ENCODE results near the gene ZNF653. TPM values are rescaled to one million over a fixed set of nuclear protein-coding genes. Genes with fewer than 3 reads are reported as not detected.

ZNF653 gene
- total RNA-seq = 17.4 and 19.6 TPM in 2 replicates

GRCh38 chr19:11505504-11506100, at the start of gene ZNF653:
TSS of gene ZNF653 (minus strand) at chr19:11505839. CDS start at chr19:11505786, 53 bp downstream.
- intact Hi-C loops (cut with micrococcal nuclease) = loop anchor here (1.0 to 2.0 kb wide), 6 partner anchors 23 to 124 kb away; partner anchors contain the start of genes ECSIT, ELOF1, ODAD3 and PRKCSH

- intact Hi-C loops (cut with micrococcal nuclease) = no loop called here
These were observed 49.6 kb upstream of the ZNF653 start for GRCh38 chr19:11555246-11555645.

GRCh38 chr19:11554160-11554559, 48.5 kb upstream of the ZNF653 start:
- intact Hi-C loops (cut with micrococcal nuclease) = no loop called here

GRCh38 chr19:11552666-11553372, 47.2 kb upstream of the ZNF653 start:
- intact Hi-C loops (cut with micrococcal nuclease) = no loop called here

GRCh38 chr19:11551603-11552235, 46.1 kb upstream of the ZNF653 start:
- intact Hi-C loops (cut with micrococcal nuclease) = no loop called here

- intact Hi-C loops (cut with micrococcal nuclease) = no loop called here
These were observed 44.6 kb upstream of the ZNF653 start for GRCh38 chr19:11550265-11550664.

GRCh38 chr19:11549386-11549953, 43.8 kb upstream of the ZNF653 start:
- intact Hi-C loops (cut with micrococcal nuclease) = no loop called here

GRCh38 chr19:11547929-11548700, 42.5 kb upstream of the ZNF653 start:
- intact Hi-C loops (cut with micrococcal nuclease) = no loop called here

- intact Hi-C loops (cut with micrococcal nuclease) = no loop called here
These were observed 35.6 kb upstream of the ZNF653 start for GRCh38 chr19:11541238-11541637.

GRCh38 chr19:11540645-11541044, 35.0 kb upstream of the ZNF653 start:
- intact Hi-C loops (cut with micrococcal nuclease) = no loop called here

GRCh38 chr19:11539495-11540365, 34.1 kb upstream of the ZNF653 start:
- intact Hi-C loops (cut with micrococcal nuclease) = no loop called here

- intact Hi-C loops (cut with micrococcal nuclease) = no loop called here
These were observed 32.8 kb upstream of the ZNF653 start, which contains the start of gene CNN1 for GRCh38 chr19:11538232-11539036. TSS of gene CNN1 (plus strand) at chr19:11538851. CDS start at chr19:11538928, 77 bp downstream.

- intact Hi-C loops (cut with micrococcal nuclease) = loop anchor here (1.0 kb wide), 2 partner anchors 23 to 51 kb away; partner anchors contain the start of gene ELOF1
These were observed 30.4 kb upstream of the ZNF653 start for GRCh38 chr19:11535792-11536595.

- intact Hi-C loops (cut with micrococcal nuclease) = no loop called here
These were observed 29.3 kb upstream of the ZNF653 start for GRCh38 chr19:11534948-11535347.

GRCh38 chr19:11534538-11534937, 28.9 kb upstream of the ZNF653 start:
- intact Hi-C loops (cut with micrococcal nuclease) = no loop called here

- intact Hi-C loops (cut with micrococcal nuclease) = no loop called here
These were observed 24.8 kb upstream of the ZNF653 start for GRCh38 chr19:11530432-11530831.

GRCh38 chr19:11528551-11529341, 23.1 kb upstream of the ZNF653 start, which contains the start of gene ECSIT:
TSS of gene ECSIT (minus strand) at chr19:11529134. CDS start at chr19:11519170, 9,964 bp downstream.
- intact Hi-C loops (cut with micrococcal nuclease) = loop anchor here (1.0 to 2.0 kb wide), 3 partner anchors 23 to 46 kb away; partner anchors contain the start of genes ELOF1 and ZNF653

Measured in T-helper 2 cell treated with Interferon-gamma antibody and Interleukin-4, amounts not matched to agents 100 ng/mL and 5 ng/mL, for 36 hours (primary cell).